HAP-1 (cell line): ENCODE results near the gene ZSWIM6.

ENCODE experiments used
- DNase-seq, 2 experiments: peaks; one replicate each; pipeline ENCODE4 v3.0.0-alpha.2; 2016 to 2020; ENCODE audit warnings: low spot score in 2 of 2
- H3K27me3 ChIP-seq: fragments of 250-450 bp; sonication (Bioruptor Pico); 2 replicates; pipeline ENCODE4 v1.5.1; 2020; ENCODE audit warnings: low read depth, mild to moderate bottlenecking, moderate library complexity
- H3K36me3 ChIP-seq: fragments of 250-450 bp; sonication (Bioruptor Pico); replicated peaks from 2 replicates; pipeline ENCODE4 v1.5.1; 2020; ENCODE audit warnings: mild to moderate bottlenecking
- H3K4me1 ChIP-seq: fragments of 250-450 bp; sonication (Bioruptor Pico); 2 replicates; pipeline ENCODE4 v1.5.1; 2020; ENCODE audit warnings: mild to moderate bottlenecking
- H3K4me3 ChIP-seq: fragments of 250-450 bp; sonication (Bioruptor Pico); 2 replicates; pipeline ENCODE4 v1.5.1; 2020; ENCODE audit warnings: mild to moderate bottlenecking, moderate library complexity
- H3K9me3 ChIP-seq: fragments of 250-450 bp; sonication (Bioruptor Pico); 2 replicates; pipeline ENCODE4 v1.5.1; 2020; ENCODE audit warnings: mild to moderate bottlenecking, moderate library complexity
- in situ Hi-C: fragments of 300-500 bp; cut with MboI; formaldehyde crosslinking; loops from 3 replicates; pipeline ENCODE4 v1.14.3; 2020; ENCODE audit warnings: low sequenced_read_pairs, inconsistent platforms, mixed read lengths

ZSWIM6 gene

GRCh38 chr5:61505281-61505680, 173.2 kb downstream of the ZSWIM6 start:
- Histone ChIP-seq H3K4me1 (no peaks in the 10 kb centered on the region), H3K4me3 (no peak overlapping the region), H3K9me3 (no peaks in the 10 kb centered on the region), H3K36me3 (no peaks in the 10 kb centered on the region), H3K27me3 (no peaks in the 10 kb centered on the region)
- in situ Hi-C loops, result no loop called here
- DNase-seq, result no peak

- H3K27me3 ChIP-seq, result no peaks in the 10 kb centered on the region
- H3K4me1 ChIP-seq, result no peaks in the 10 kb centered on the region
- H3K36me3 ChIP-seq, result no peaks in the 10 kb centered on the region
- in situ Hi-C loops, result no loop called here
- no peaks in the 10 kb centered on the region for H3K9me3 ChIP-seq
- DNase-seq, result no peak
- H3K4me3 ChIP-seq, result no peak overlapping the region
Observed at GRCh38 chr5:61507232-61507631, 175.2 kb downstream of the ZSWIM6 start.

- Histone ChIP-seq H3K4me3 (no peak overlapping the region), H3K27me3 (no peaks in the 10 kb centered on the region), H3K4me1 (no peaks in the 10 kb centered on the region), H3K9me3 (0 out of 2 replicates have a peak, but pooled peaks cover 2% of the 10 kb centered on the region), H3K36me3 (no peaks in the 10 kb centered on the region)
- in situ Hi-C loops, result no loop called here
- DNase-seq, result no peak
Observed at GRCh38 chr5:61516946-61517345, 184.9 kb downstream of the ZSWIM6 start.

- no peaks in the 10 kb centered on the region for H3K36me3 ChIP-seq
- no peaks in the 10 kb centered on the region for H3K4me1 ChIP-seq
- in situ Hi-C loops, result no loop called here
- no peaks in the 10 kb centered on the region for H3K27me3 ChIP-seq
- H3K4me3 ChIP-seq, result no peak overlapping the region
- no peak for DNase-seq
- 0 out of 2 replicates have a peak, but pooled peaks cover 2% of the 10 kb centered on the region for H3K9me3 ChIP-seq
Observed at GRCh38 chr5:61519728-61520277, 187.7 kb downstream of the ZSWIM6 start.

DNA sequence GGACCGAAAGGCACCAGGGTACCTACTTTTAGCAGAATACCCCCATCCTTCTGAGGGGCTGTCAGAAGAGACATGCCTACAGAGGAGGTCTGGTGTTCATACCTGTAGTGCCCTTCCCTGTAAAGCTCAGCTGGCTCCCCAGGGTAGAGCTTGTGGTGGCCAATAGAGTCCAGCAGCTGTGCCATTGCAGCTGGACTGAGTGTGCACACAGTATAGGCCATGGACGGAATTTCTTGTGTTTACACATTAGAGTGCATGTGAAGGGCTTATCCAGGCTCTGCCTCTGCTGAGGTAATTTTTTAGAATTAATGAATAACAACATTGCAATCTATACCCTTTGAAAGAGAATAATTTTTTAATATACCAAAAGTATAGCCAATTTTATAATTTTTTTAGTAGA, 191.0 kb downstream of the ZSWIM6 start:
- H3K36me3 ChIP-seq, result no peaks in the 10 kb centered on the region
- no peaks in the 10 kb centered on the region for H3K9me3 ChIP-seq
- H3K4me3 ChIP-seq, result no peak overlapping the region
- no peaks in the 10 kb centered on the region for H3K27me3 ChIP-seq
- in situ Hi-C loops, result no loop called here
- H3K4me1 ChIP-seq, result no peaks in the 10 kb centered on the region
- DNase-seq, result no peak

- no peaks in the 10 kb centered on the region for H3K27me3 ChIP-seq
- no peak for DNase-seq
- no peak overlapping the region for H3K4me3 ChIP-seq
- H3K9me3 ChIP-seq, result no peaks in the 10 kb centered on the region
- H3K36me3 ChIP-seq, result no peaks in the 10 kb centered on the region
- in situ Hi-C loops, result no loop called here
- no peaks in the 10 kb centered on the region for H3K4me1 ChIP-seq
Observed at GRCh38 chr5:61523997-61524396, 191.9 kb downstream of the ZSWIM6 start.

DNA sequence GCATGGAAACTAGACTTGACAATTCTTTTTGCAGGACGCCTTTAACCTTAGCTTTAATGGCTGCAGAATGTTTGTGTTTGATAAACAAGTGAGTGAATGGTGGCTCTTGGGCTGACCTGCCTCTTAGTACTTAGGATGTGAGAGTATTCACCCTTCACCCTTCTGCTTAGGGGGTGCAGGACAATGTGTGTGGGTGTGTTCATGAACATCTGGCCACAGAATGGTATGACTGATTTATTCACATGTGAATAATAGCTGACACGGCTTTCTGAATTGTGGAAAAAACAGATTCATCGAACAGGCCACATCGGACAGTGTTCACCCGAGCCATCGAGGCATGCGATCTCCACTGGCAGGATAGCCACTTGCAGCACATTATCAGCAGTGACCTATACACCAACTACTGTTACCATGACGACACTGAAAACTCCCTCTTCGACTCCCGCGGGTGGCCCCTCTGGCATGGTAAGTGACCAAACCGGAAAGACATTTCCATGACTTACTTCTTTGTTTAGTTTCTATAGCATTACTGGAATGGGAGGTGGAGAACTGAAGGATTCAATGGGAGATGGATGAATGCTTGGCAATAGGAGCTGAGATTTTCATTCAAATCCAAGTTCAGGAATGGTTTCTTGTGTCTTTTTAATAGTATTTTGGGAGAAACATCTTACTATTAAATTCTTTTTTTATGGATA, 193.6 kb downstream of the ZSWIM6 start:
- in situ Hi-C loops, result no loop called here
- no peak overlapping the region for H3K4me3 ChIP-seq
- no peaks in the 10 kb centered on the region for H3K4me1 ChIP-seq
- H3K9me3 ChIP-seq, result no peaks in the 10 kb centered on the region
- no peaks in the 10 kb centered on the region for H3K36me3 ChIP-seq
- peak in 1 of 2 experiments; percentile 24 for DNase-seq
- no peaks in the 10 kb centered on the region for H3K27me3 ChIP-seq

DNA sequence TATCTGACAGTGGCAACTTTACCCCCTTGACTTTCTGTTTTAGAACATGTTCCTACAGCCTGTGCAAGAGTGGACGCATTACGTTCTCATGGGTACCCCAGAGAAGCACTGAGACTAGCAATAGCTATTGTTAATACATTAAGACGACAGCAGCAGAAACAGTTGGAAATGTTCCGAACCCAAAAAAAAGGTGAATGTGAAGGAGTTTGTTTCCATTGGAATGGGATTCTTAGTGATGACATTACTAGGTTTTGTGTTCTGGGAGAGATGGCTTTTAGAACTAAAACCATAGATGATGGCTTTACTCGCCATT, 194.1 kb downstream of the ZSWIM6 start:
- Histone ChIP-seq H3K4me3 (no peak overlapping the region), H3K9me3 (no peaks in the 10 kb centered on the region), H3K4me1 (no peaks in the 10 kb centered on the region), H3K27me3 (no peaks in the 10 kb centered on the region), H3K36me3 (no peaks in the 10 kb centered on the region)
- DNase-seq, result no peak
- in situ Hi-C loops, result no loop called here

DNA sequence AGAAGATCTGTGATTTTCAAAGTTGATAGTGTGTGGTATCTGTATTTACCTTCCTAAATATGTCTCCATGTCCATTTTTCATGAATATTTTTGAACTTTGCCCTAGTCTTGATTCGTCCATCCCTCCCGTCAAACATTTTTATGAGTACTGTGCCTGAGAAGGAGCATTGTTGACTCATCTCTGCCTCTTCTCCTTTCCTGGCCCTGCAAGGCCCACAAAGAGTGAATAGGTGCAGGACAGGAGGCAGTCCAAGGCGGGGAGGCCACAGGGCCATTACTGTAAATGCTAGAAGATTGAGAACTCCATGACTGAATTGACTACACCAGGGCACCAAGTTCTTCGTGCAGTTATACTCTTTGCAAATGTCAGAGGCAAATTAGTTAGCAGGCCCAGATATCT, 200.9 kb downstream of the ZSWIM6 start:
- DNase-seq, result no peak
- Histone ChIP-seq H3K4me1 (no peaks in the 10 kb centered on the region; the same call in 1 of the 2 replicates), H3K4me3 (no peak overlapping the region), H3K9me3 (no peaks in the 10 kb centered on the region), H3K27me3 (no peaks in the 10 kb centered on the region), H3K36me3 (no peaks in the 10 kb centered on the region; the same call in 1 of the 2 replicates)
- in situ Hi-C loops, result no loop called here

- no peak overlapping the region for H3K4me3 ChIP-seq
- H3K36me3 ChIP-seq, result no peaks in the 10 kb centered on the region; the same call in 1 of the 2 replicates
- no peaks in the 10 kb centered on the region; the same call in 1 of the 2 replicates for H3K4me1 ChIP-seq
- H3K9me3 ChIP-seq, result no peaks in the 10 kb centered on the region
- no peaks in the 10 kb centered on the region for H3K27me3 ChIP-seq
- in situ Hi-C loops, result no loop called here
- DNase-seq, result no peak
Observed at GRCh38 chr5:61534481-61535267, 202.6 kb downstream of the ZSWIM6 start.

- no peaks in the 10 kb centered on the region for H3K9me3 ChIP-seq
- in situ Hi-C loops, result no loop called here
- no peak overlapping the region for H3K4me3 ChIP-seq
- H3K36me3 ChIP-seq, result no peaks in the 10 kb centered on the region; the same call in 1 of the 2 replicates
- H3K27me3 ChIP-seq, result no peaks in the 10 kb centered on the region
- no peak for DNase-seq
- H3K4me1 ChIP-seq, result no peaks in the 10 kb centered on the region; the same call in 1 of the 2 replicates
Observed at GRCh38 chr5:61535828-61536227, 203.8 kb downstream of the ZSWIM6 start.

DNA sequence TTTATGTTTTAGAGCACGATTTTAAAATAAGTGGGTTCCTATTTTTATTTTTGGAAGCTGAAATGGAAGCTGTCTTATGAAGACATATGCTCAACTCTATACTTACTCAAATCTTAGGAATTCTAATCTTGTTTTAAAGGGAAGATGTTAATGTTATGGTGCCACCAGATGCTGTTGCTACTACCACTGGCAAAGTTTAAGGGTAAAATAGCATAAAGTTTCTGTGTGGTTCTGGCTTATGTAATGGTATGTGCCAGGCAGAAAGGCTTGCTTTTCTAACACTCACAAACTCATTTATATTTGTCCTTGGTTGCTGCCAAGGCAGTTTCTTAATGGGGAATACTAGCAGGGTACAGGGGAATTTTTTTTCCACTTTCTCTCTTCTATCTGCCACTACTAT, 204.9 kb downstream of the ZSWIM6 start:
- DNase-seq, result no peak
- in situ Hi-C loops, result no loop called here
- no peaks in the 10 kb centered on the region for H3K36me3 ChIP-seq
- H3K27me3 ChIP-seq, result no peaks in the 10 kb centered on the region
- H3K9me3 ChIP-seq, result no peaks in the 10 kb centered on the region
- H3K4me1 ChIP-seq, result no peaks in the 10 kb centered on the region; the same call in 1 of the 2 replicates
- no peak overlapping the region for H3K4me3 ChIP-seq

GRCh38 chr5:61538722-61539501, 206.9 kb downstream of the ZSWIM6 start:
- no peaks in the 10 kb centered on the region for H3K4me1 ChIP-seq
- peaks cover 19% of the 10 kb centered on the region for H3K36me3 ChIP-seq
- H3K27me3 ChIP-seq, result no peaks in the 10 kb centered on the region
- H3K9me3 ChIP-seq, result no peaks in the 10 kb centered on the region
- DNase-seq, result no peak
- in situ Hi-C loops, result no loop called here
- no peak overlapping the region for H3K4me3 ChIP-seq
